Measurements from ENCODE around the gene ARMC6.

DNA sequence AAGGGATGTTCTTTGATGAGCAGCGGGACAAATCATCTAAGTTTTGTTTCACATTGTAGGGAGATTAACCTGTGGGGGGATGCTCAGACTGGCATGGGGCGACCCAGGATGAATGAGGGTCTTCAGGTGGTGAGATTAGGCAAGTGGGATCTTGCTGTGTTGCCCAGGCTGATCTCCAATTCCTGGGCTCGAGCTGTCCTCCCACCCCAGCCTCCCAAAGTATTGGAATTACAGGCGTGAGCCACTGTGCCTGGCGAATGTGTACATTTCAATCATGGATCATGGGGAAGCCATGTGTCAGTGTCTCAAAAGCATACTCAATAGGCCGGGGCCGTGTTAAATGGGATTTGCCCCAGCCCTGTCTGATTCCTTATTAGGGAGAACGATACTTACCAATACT, 38.5 kb downstream of the ARMC6 start:
- TF ChIP-seq, protein P1, sequence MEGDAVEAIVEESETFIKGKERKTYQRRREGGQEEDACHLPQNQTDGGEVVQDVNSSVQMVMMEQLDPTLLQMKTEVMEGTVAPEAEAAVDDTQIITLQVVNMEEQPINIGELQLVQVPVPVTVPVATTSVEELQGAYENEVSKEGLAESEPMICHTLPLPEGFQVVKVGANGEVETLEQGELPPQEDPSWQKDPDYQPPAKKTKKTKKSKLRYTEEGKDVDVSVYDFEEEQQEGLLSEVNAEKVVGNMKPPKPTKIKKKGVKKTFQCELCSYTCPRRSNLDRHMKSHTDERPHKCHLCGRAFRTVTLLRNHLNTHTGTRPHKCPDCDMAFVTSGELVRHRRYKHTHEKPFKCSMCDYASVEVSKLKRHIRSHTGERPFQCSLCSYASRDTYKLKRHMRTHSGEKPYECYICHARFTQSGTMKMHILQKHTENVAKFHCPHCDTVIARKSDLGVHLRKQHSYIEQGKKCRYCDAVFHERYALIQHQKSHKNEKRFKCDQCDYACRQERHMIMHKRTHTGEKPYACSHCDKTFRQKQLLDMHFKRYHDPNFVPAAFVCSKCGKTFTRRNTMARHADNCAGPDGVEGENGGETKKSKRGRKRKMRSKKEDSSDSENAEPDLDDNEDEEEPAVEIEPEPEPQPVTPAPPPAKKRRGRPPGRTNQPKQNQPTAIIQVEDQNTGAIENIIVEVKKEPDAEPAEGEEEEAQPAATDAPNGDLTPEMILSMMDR (conservative IDR thresholded peaks at IDR 0.05; ENCODE audit: low read depth in 2 of 2) = no peak
- TF ChIP-seq, protein P2, sequence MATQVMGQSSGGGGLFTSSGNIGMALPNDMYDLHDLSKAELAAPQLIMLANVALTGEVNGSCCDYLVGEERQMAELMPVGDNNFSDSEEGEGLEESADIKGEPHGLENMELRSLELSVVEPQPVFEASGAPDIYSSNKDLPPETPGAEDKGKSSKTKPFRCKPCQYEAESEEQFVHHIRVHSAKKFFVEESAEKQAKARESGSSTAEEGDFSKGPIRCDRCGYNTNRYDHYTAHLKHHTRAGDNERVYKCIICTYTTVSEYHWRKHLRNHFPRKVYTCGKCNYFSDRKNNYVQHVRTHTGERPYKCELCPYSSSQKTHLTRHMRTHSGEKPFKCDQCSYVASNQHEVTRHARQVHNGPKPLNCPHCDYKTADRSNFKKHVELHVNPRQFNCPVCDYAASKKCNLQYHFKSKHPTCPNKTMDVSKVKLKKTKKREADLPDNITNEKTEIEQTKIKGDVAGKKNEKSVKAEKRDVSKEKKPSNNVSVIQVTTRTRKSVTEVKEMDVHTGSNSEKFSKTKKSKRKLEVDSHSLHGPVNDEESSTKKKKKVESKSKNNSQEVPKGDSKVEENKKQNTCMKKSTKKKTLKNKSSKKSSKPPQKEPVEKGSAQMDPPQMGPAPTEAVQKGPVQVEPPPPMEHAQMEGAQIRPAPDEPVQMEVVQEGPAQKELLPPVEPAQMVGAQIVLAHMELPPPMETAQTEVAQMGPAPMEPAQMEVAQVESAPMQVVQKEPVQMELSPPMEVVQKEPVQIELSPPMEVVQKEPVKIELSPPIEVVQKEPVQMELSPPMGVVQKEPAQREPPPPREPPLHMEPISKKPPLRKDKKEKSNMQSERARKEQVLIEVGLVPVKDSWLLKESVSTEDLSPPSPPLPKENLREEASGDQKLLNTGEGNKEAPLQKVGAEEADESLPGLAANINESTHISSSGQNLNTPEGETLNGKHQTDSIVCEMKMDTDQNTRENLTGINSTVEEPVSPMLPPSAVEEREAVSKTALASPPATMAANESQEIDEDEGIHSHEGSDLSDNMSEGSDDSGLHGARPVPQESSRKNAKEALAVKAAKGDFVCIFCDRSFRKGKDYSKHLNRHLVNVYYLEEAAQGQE (IDR thresholded peaks at IDR 0.05; ENCODE audit: unreplicated experiment) = no peak
- TF ChIP-seq EZH2phosphoT487 (IDR thresholded peaks at IDR 0.05; ENCODE audit: unreplicated experiment) = no peak
